Thyroid gland (tissue), 4 donors: ENCODE results near the gene IFI44L. TPM values are rescaled to one million over a fixed set of nuclear protein-coding genes. Genes with fewer than 3 reads are reported as not detected.

ENCODE experiments used
- DNase-seq, 2 donors: peaks; one replicate each; pipeline ENCODE4 v3.0.0-alpha.2; 2019
- H3K27ac ChIP-seq, 3 donors: fragments of 200-600 bp; sonication (generic); 1 replicate in 2 of 3; 2 replicates in 1 of 3; pipeline ENCODE4 v1.5.1; 2016 to 2019; ENCODE audit warnings: mild to moderate bottlenecking in 1 of 3, moderate library complexity in 1 of 3
- H3K27me3 ChIP-seq: fragments of 200-600 bp; sonication (generic); one replicate; pipeline ENCODE4 v1.5.1; 2019
- H3K36me3 ChIP-seq, 2 donors: fragments of 200-600 bp; sonication (generic); one replicate each; pipeline ENCODE4 v1.5.1; 2016 to 2019
- H3K4me1 ChIP-seq, 2 donors: fragments of 200-600 bp; sonication (generic); one replicate each; pipeline ENCODE4 v1.5.1; 2017 to 2019
- H3K4me3 ChIP-seq, 3 donors: fragments of 200-600 bp; sonication (generic); replicated peaks in 1 of 3; 1 replicate in 2 of 3; 2 replicates in 1 of 3; pipeline ENCODE4 v1.5.1; 2016; ENCODE audit warnings: mild to moderate bottlenecking in 1 of 3
- H3K9me3 ChIP-seq: fragments of 200-600 bp; sonication (generic); one replicate; pipeline ENCODE4 v1.5.1; 2017
- POLR2A ChIP-seq, 2 donors: fragments of 450-650 bp; IDR thresholded peaks; one replicate each; pipeline ENCODE4 v1.6.1; 2017; ENCODE audit warnings: antibody characterized with exemption in 2 of 2, mild to moderate bottlenecking in 2 of 2, moderate library complexity in 1 of 2
- WGBS, 2 donors: methylation state at CpG; one replicate each; pipeline ENCODE4 v1.1.5; 2017; 5-methylcytosine and 5-hydroxymethylcytosine counted together
- intact Hi-C: fragments of 100-400 bp; cut with DNase I; formaldehyde crosslinking; loops from one replicate; pipeline ENCODE4 v1.15.1; 2023
- total RNA-seq, 4 donors: library from RNA; depleted of rRNA; stranded (reverse); fragments of >200 nt; gene quantifications; one replicate each; pipeline ENCODE4 v1.2.3, GENCODE V29; 2016
- TF ChIP-seq, protein P1 (sequence below), 6 experiments: fragments of 200-600 bp in 3 of 6; fragments of 450-650 bp in 3 of 6; sonication (generic) in 3 of 6; IDR thresholded peaks; one replicate each; pipeline ENCODE4 v1.5.1; 2016 to 2019; ENCODE audit warnings: antibody characterized with exemption in 6 of 6, mild to moderate bottlenecking in 2 of 6, inconsistent platforms in 1 of 6, moderate library complexity in 1 of 6

IFI44L gene
- total RNA-seq, 4 donors from 2014 or later = 8.1 to 22.9 (median 12.2) TPM

GRCh38 chr1:78645723-78646122 lies 25.5 kb downstream of the IFI44L start:
- WGBS, 2 donors = 56 to 67% methylated on average over 1 of the region's 1 CpG
- H3K27me3 ChIP-seq = no peaks in the 10 kb centered on the region
- DNase-seq = no peak
- H3K4me3 ChIP-seq = no peak overlapping the region
- TF ChIP-seq, protein P1, sequence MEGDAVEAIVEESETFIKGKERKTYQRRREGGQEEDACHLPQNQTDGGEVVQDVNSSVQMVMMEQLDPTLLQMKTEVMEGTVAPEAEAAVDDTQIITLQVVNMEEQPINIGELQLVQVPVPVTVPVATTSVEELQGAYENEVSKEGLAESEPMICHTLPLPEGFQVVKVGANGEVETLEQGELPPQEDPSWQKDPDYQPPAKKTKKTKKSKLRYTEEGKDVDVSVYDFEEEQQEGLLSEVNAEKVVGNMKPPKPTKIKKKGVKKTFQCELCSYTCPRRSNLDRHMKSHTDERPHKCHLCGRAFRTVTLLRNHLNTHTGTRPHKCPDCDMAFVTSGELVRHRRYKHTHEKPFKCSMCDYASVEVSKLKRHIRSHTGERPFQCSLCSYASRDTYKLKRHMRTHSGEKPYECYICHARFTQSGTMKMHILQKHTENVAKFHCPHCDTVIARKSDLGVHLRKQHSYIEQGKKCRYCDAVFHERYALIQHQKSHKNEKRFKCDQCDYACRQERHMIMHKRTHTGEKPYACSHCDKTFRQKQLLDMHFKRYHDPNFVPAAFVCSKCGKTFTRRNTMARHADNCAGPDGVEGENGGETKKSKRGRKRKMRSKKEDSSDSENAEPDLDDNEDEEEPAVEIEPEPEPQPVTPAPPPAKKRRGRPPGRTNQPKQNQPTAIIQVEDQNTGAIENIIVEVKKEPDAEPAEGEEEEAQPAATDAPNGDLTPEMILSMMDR (IDR thresholded peaks at IDR 0.05) = no peak
- TF ChIP-seq POLR2A (IDR thresholded peaks at IDR 0.05) = no peak
- H3K27ac ChIP-seq = no peak overlapping the region
- no peaks in the 10 kb centered on the region for H3K36me3 ChIP-seq
- intact Hi-C loops = no loop called here
- no peaks in the 10 kb centered on the region for H3K9me3 ChIP-seq
- H3K4me1 ChIP-seq = peaks cover 6 to 7% of the 10 kb centered on the region in 2 donors

DNA sequence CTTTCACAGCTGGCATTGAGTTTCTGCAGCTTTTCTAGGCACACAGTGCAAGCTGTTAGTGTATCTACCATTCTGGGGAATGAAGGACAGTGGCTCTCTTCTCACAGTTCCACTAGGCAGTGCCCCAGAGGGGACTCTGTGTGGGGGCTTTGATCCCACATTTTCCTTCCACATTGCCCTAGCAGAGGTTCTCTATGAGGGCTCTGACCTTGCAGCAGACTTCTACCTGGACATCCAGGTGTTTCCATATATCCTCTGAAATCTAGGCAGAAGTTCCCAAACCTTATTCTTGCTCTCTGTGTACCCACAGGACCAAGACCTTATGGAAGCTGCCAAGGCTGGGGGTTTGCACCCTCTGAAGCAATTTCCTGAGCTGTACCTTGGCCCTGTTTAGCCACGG lies 27.0 kb downstream of the IFI44L start:
- Histone ChIP-seq H3K36me3 (no peaks in the 10 kb centered on the region), H3K4me3 (no peak overlapping the region), H3K27ac (no peak overlapping the region), H3K27me3 (no peaks in the 10 kb centered on the region), H3K9me3 (no peaks in the 10 kb centered on the region), H3K4me1 (peaks cover 6 to 11% of the 10 kb centered on the region in 2 donors)
- DNase-seq = no peak
- TF ChIP-seq POLR2A (IDR thresholded peaks at IDR 0.05) = no peak
- TF ChIP-seq, protein P1 (IDR thresholded peaks at IDR 0.05) = no peak
- WGBS, 2 donors = 87 to 92% methylated on average over 1 of the region's 1 CpG
- intact Hi-C loops = no loop called here

- Histone ChIP-seq H3K4me3 (peak within 1 kb of the TSS in 2 of 3 donors; percentile 10 to 17), H3K27ac (peak within 1 kb of the TSS; percentile 0 to 60 (median 55)), H3K27me3 (no peaks in the 10 kb centered on the region), H3K4me1 (peaks cover 6 to 11% of the 10 kb centered on the region in 2 donors), H3K36me3 (no peaks in the 10 kb centered on the region), H3K9me3 (no peaks in the 10 kb centered on the region)
- DNase-seq = peak; percentile 91 to 92
- peak in 1 of 2 donors; percentile 65 for TF ChIP-seq POLR2A (IDR thresholded peaks at IDR 0.05)
- TF ChIP-seq, protein P1 (IDR thresholded peaks at IDR 0.05) = no peak
- intact Hi-C loops = no loop called here
Observed at GRCh38 chr1:78649628-78650027, 29.4 kb downstream of the IFI44L start, which contains the start of gene IFI44. TSS of gene IFI44 (plus strand) at chr1:78649831. CDS start at chr1:78650196, 365 bp downstream.

GRCh38 chr1:78650114-78650660 lies 29.9 kb downstream of the IFI44L start:
- DNase-seq = no peak
- H3K27ac ChIP-seq = peak overlapping the region; percentile 0 to 60 (median 55)
- no peaks in the 10 kb centered on the region for H3K36me3 ChIP-seq
- intact Hi-C loops = no loop called here
- H3K4me3 ChIP-seq = peak overlapping the region in 2 of 3 donors; percentile 2 to 17
- 76% methylated on average over 6 of the region's 6 CpGs for WGBS, 2 donors
- H3K27me3 ChIP-seq = no peaks in the 10 kb centered on the region
- no peak for TF ChIP-seq POLR2A (IDR thresholded peaks at IDR 0.05)
- peaks cover 6 to 11% of the 10 kb centered on the region in 2 donors for H3K4me1 ChIP-seq
- H3K9me3 ChIP-seq = no peaks in the 10 kb centered on the region

DNA sequence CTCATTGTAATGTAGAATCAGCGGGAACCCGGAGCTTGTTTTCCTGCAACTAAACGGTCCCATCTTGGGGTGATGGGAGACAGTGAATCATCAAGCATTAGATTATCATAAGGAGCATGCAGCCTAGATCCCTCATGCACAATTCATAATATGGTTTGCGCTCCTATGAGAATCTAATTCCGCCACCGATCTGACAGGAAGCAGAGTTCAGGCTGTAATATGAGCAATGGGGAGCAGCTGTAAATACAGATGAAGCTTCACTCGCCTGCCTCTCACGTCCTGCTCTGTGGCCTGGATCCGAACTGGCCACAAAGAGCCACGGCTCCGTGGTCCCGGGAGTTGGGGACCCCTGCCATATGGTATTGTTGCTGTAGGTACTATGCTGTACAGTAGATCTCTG lies 31.0 kb downstream of the IFI44L start:
- Histone ChIP-seq H3K27me3 (no peaks in the 10 kb centered on the region), H3K4me3 (peak overlapping the region in 1 of 3 donors; percentile 12), H3K9me3 (no peaks in the 10 kb centered on the region), H3K4me1 (peaks cover 6 to 11% of the 10 kb centered on the region in 2 donors), H3K27ac (peak overlapping the region in 1 of 3 donors; percentile 60), H3K36me3 (no peaks in the 10 kb centered on the region)
- intact Hi-C loops = no loop called here
- DNase-seq = no peak
- 80 to 84% methylated on average over 12 of the region's 12 CpGs for WGBS, 2 donors
- TF ChIP-seq POLR2A (IDR thresholded peaks at IDR 0.05) = no peak
- TF ChIP-seq, protein P1 (IDR thresholded peaks at IDR 0.05) = no peak
